C4-2B (cell line): ENCODE data around the gene SIX5.

ENCODE experiments used
- CTCF ChIP-seq: fragments of 450-650 bp; conservative IDR thresholded peaks from 2 replicates; pipeline ENCODE4 v1.5.1; 2017; ENCODE audit warnings: mild to moderate bottlenecking
- ZFX ChIP-seq: fragments of 450-650 bp; IDR thresholded peaks from 2 replicates; pipeline ENCODE4 v1.6.1; 2017

- no peak for TF ChIP-seq CTCF
- no peak for TF ChIP-seq ZFX
Observed at GRCh38 chr19:45814851-45815480, 45.9 kb upstream of the SIX5 start, which contains the start of gene RSPH6A.
